B cell (primary cell): ENCODE data around the gene CIDEC. TPM values are rescaled to one million over a fixed set of nuclear protein-coding genes. Genes with fewer than 3 reads are reported as not detected.

Experiments used
- ATAC-seq: fragments of 200-7000 bp; cut with Tn5 transposase; one replicate; pipeline ENCODE4 v1.10.0; 2021; ENCODE audit warnings: low read depth, mild to moderate bottlenecking, moderate number of reproducible peaks, moderate library complexity
- CTCF ChIA-PET: fragments of 350-600 bp; sonication (Branson Sonifier 250); formaldehyde crosslinking; loops from one replicate; lab custom pipeline; 2021; ENCODE audit warnings: antibody characterized with exemption, inconsistent platforms; lab: Charles Lee
- POLR2A ChIA-PET: fragments of 350-600 bp; sonication (Branson Sonifier 250); formaldehyde crosslinking; loops from one replicate; lab custom pipeline; 2021; ENCODE audit warnings: antibody characterized with exemption; lab: Charles Lee
- DNase-seq: peaks from one replicate; pipeline ENCODE4 v3.0.0; 2013
- H2AFZ ChIP-seq: 2 replicates; pipeline ENCODE4 v1.6.1; 2012; ENCODE audit warnings: mild to moderate bottlenecking, low read depth, low read length; ENCODE audit not compliant: insufficient read depth, poor library complexity, severe bottlenecking
- H3K27ac ChIP-seq, 2 donors: 1 replicate in 1 of 2; 2 replicates in 1 of 2; pipeline ENCODE4 v1.5.1; 2012 to 2013; ENCODE audit warnings: low read length in 2 of 2, mild to moderate bottlenecking in 2 of 2, moderate library complexity in 1 of 2
- H3K27me3 ChIP-seq, 4 experiments: fragments of 200-600 bp in 1 of 4; sonication (generic) in 1 of 4; replicated peaks in 1 of 4; 1 replicate in 2 of 4; 2 replicates in 2 of 4; pipeline versions ENCODE4 v1.6.1 to v1.7.0; 2013 to 2016; ENCODE audit warnings: low read length in 3 of 4, mild to moderate bottlenecking in 2 of 4, mixed read lengths in 1 of 4, moderate library complexity in 1 of 4; ENCODE audit not compliant: insufficient read depth in 4 of 4, control insufficient read depth in 3 of 4; ENCODE audit errors: control extremely low read depth in 1 of 4
- H3K36me3 ChIP-seq, 2 experiments: replicated peaks in 1 of 2; 1 replicate in 1 of 2; 2 replicates in 1 of 2; pipeline versions ENCODE4 v1.6.1 to v1.7.1; 2013; ENCODE audit warnings: low read length in 1 of 2; ENCODE audit not compliant: insufficient read depth in 2 of 2, control insufficient read depth in 1 of 2; ENCODE audit errors: control extremely low read depth in 1 of 2, extremely low read depth in 1 of 2
- H3K4me1 ChIP-seq, 2 donors: fragments of 200-600 bp in 1 of 2; sonication (generic) in 1 of 2; 1 replicate in 1 of 2; 2 replicates in 1 of 2; pipeline versions ENCODE4 v1.5.1 to v1.6.1; 2013 to 2017; ENCODE audit warnings: low read length in 2 of 2; ENCODE audit not compliant: control insufficient read depth in 2 of 2, insufficient read depth in 2 of 2
- H3K4me2 ChIP-seq: replicated peaks from 2 replicates; pipeline ENCODE3; 2012; ENCODE audit warnings: mild to moderate bottlenecking, low read depth, low read length; ENCODE audit not compliant: poor library complexity, severe bottlenecking
- H3K4me3 ChIP-seq, 5 experiments: fragments of 200-600 bp in 1 of 5; sonication (generic) in 1 of 5; 1 replicate in 3 of 5; 2 replicates in 2 of 5; pipeline versions ENCODE4 v1.5.1 to v1.7.0; 2011 to 2016; ENCODE audit warnings: low read length in 4 of 5, mild to moderate bottlenecking in 4 of 5, low read depth in 2 of 5, control low read depth in 1 of 5, moderate library complexity in 1 of 5; ENCODE audit not compliant: insufficient read depth in 1 of 5; ENCODE audit errors: control extremely low read depth in 1 of 5, extremely low read depth in 1 of 5
- H3K79me2 ChIP-seq: fragments of 200-600 bp; sonication (generic); one replicate; pipeline ENCODE4 v1.6.0; 2016; ENCODE audit warnings: low read length; ENCODE audit not compliant: control insufficient read depth, insufficient read depth
- H3K9ac ChIP-seq: fragments of 200-600 bp; sonication (generic); 2 replicates; pipeline ENCODE4 v1.6.1; 2017; ENCODE audit warnings: mild to moderate bottlenecking, low read length, moderate library complexity
- H3K9me3 ChIP-seq, 3 donors: one replicate each; pipeline versions ENCODE4 v1.6.1 to v1.7.1; 2013; ENCODE audit warnings: low read length in 2 of 3; ENCODE audit not compliant: control insufficient read depth in 2 of 3, insufficient read depth in 1 of 3; ENCODE audit errors: control extremely low read depth in 1 of 3
- H4K20me1 ChIP-seq: 2 replicates; pipeline ENCODE4 v1.6.0; 2012; ENCODE audit warnings: mild to moderate bottlenecking, low read length; ENCODE audit not compliant: insufficient read depth, control insufficient read depth, poor library complexity, severe bottlenecking
- H3K27ac Mint-ChIP-seq: one replicate; pipeline ENCODE4 v1.8.0; 2021; ENCODE audit warnings: mixed read lengths
- H3K27me3 Mint-ChIP-seq: one replicate; pipeline ENCODE4 v1.8.0; 2021; ENCODE audit warnings: mixed read lengths
- H3K4me1 Mint-ChIP-seq: one replicate; pipeline ENCODE4 v1.8.0; 2021; ENCODE audit warnings: mixed read lengths
- H3K4me3 Mint-ChIP-seq: one replicate; pipeline ENCODE4 v1.8.0; 2021; ENCODE audit warnings: mixed read lengths
- H3K9me3 Mint-ChIP-seq: one replicate; pipeline ENCODE4 v1.8.0; 2022; ENCODE audit warnings: mixed read lengths; ENCODE audit not compliant: insufficient read depth
- EZH2 ChIP-seq: IDR thresholded peaks from 2 replicates; pipeline ENCODE4 v1.6.1; 2012; ENCODE audit warnings: borderline replicate concordance, low read depth, mild to moderate bottlenecking, moderate library complexity, low read length; ENCODE audit not compliant: insufficient read depth, poor library complexity, severe bottlenecking
- WGBS: methylation state at CpG from one replicate; pipeline ENCODE4 v1.1.5; 2013; ENCODE audit warnings: missing lambda C conversion rate; ENCODE audit not compliant: insufficient coverage; 5-methylcytosine and 5-hydroxymethylcytosine counted together
- intact Hi-C: fragments of 100-400 bp; cut with micrococcal nuclease; formaldehyde crosslinking; loops from one replicate; pipeline ENCODE4 v1.10.0; 2022
- polyA plus RNA-seq: library from polyadenylated mRNA; depleted of rRNA; stranded (reverse); fragments of >200 nt; gene quantifications from 2 replicates; pipeline ENCODE4 v1.2.3, GENCODE V29; 2012
- total RNA-seq, 2 donors: library from RNA; stranded (reverse); fragments of 120-200 nt in 1 of 2; gene quantifications; 1 replicate in 1 of 2; 2 replicates in 1 of 2; pipeline versions ENCODE4 v1.2.3 to v1.2.4, GENCODE V29; 2013 to 2022
- TF ChIP-seq, protein P1 (sequence below): fragments of 200-600 bp; IDR thresholded peaks from one replicate; pipeline ENCODE4 v1.8.0; 2022; ENCODE audit warnings: antibody characterized with exemption, mild to moderate bottlenecking

The CIDEC gene
- total and polyA plus RNA-seq, 2 donors (not counting 1 experiment from before 2014, with no cell fraction given) = not detected

DNA sequence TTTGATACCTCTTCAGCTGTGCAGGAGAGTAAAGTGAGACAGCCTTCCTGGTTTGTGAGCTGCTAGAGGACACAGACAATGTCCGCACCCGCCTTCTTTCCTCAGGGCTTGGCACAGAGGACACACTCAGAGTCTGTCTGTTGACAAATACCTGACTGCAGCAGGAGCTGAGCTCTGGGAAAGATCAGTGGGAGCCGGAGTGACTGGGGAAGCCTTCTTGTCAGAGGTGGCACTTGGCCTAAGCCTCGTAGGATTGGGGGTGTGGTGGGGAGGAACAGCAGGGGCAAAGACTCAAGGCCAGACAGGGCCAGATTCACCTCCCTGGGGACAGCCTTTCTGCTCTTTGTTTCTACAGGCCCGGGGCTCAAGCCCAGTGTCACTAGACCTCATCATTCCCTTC lies 33.5 kb upstream of the CIDEC start:
- Mint-ChIP-seq H3K4me3 (no peak overlapping the region), H3K4me1 (peaks cover 17% of the 10 kb centered on the region), H3K27ac (no peak overlapping the region), H3K27me3 (peaks cover 12% of the 10 kb centered on the region), H3K9me3 (no peaks in the 10 kb centered on the region)
- no peak for DNase-seq
- Histone ChIP-seq H3K4me2 (no peak overlapping the region), H3K27ac (no peak overlapping the region), H2AFZ (no peak overlapping the region), H3K36me3 (no peaks in the 10 kb centered on the region), H3K79me2 (no peaks in the 10 kb centered on the region), H3K9ac (no peak overlapping the region), H3K27me3 (peaks cover 0 to 29% (median 9%) of the 10 kb centered on the region in 4 experiments), H3K4me1 (peaks cover 17 to 20% of the 10 kb centered on the region in 2 donors), H3K4me3 (no peak overlapping the region), H3K9me3 (no peaks in the 10 kb centered on the region), H4K20me1 (no peaks in the 10 kb centered on the region)
- WGBS = 93% methylated on average over 5 of the region's 5 CpGs
- no peak for ATAC-seq
- POLR2A ChIA-PET = interaction anchor here (0.7 kb wide), 1 partner anchor 409 kb away, joined by 5 read pairs; no protein-coding TSS in a partner anchor
- TF ChIP-seq, protein P1, sequence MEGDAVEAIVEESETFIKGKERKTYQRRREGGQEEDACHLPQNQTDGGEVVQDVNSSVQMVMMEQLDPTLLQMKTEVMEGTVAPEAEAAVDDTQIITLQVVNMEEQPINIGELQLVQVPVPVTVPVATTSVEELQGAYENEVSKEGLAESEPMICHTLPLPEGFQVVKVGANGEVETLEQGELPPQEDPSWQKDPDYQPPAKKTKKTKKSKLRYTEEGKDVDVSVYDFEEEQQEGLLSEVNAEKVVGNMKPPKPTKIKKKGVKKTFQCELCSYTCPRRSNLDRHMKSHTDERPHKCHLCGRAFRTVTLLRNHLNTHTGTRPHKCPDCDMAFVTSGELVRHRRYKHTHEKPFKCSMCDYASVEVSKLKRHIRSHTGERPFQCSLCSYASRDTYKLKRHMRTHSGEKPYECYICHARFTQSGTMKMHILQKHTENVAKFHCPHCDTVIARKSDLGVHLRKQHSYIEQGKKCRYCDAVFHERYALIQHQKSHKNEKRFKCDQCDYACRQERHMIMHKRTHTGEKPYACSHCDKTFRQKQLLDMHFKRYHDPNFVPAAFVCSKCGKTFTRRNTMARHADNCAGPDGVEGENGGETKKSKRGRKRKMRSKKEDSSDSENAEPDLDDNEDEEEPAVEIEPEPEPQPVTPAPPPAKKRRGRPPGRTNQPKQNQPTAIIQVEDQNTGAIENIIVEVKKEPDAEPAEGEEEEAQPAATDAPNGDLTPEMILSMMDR = no peak
- TF ChIP-seq EZH2 = no peak
- intact Hi-C loops = no loop called here
- CTCF ChIA-PET = interaction anchor here (0.6 to 1.5 kb wide), 2 partner anchors 12 to 19 kb away, joined by 3 to 6 read pairs; partner anchors contain the start of gene CRELD1

DNA sequence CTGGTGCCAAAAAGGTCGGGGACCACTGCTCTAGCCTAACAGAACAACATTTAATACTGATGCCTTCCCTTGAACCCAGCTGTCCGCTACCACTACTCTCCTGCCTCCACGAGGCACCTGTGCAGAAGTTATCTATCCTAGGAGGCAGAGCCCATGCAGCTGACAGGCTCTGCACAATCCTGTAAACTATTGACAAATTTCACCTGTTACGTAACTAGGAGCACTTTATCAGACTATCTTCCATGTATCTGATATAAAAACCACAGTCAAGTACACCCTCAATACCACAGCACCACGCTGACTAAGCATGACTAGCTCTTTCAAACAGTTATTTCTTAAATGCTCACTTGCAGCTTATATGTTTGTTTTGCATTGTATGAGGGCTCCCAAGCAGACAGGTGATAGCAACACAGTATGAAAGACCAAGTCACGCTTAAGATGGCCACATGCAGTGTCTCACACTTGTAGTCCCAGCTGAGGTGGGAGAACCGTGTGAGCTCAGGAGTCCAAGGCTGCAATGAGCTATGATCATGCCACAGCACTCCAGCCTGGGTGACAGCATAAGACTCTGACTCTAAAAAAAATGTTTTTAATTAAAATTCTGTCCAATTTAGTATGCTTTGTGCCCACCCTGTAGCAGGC lies 32.4 kb upstream of the CIDEC start:
- 62% methylated on average over 6 of the region's 7 CpGs for WGBS
- H3K27me3 Mint-ChIP-seq = peaks cover 12% of the 10 kb centered on the region
- CTCF ChIA-PET = interaction anchor here (1.3 kb wide), 1 partner anchor 21 kb away, joined by 6 read pairs; the partner anchor contains the start of gene JAGN1
- H2AFZ ChIP-seq = no peak overlapping the region
- H3K4me1 Mint-ChIP-seq = peaks cover 17% of the 10 kb centered on the region
- H3K9me3 ChIP-seq = no peaks in the 10 kb centered on the region
- H3K27ac Mint-ChIP-seq = no peak overlapping the region
- no peaks in the 10 kb centered on the region for H3K79me2 ChIP-seq
- H3K36me3 ChIP-seq = no peaks in the 10 kb centered on the region
- no peaks in the 10 kb centered on the region for H4K20me1 ChIP-seq
- no peaks in the 10 kb centered on the region for H3K9me3 Mint-ChIP-seq
- no peak overlapping the region for H3K9ac ChIP-seq
- H3K27me3 ChIP-seq = peaks cover 0 to 29% (median 9%) of the 10 kb centered on the region in 4 experiments
- no peak overlapping the region for H3K4me3 Mint-ChIP-seq
- TF ChIP-seq, protein P1 = no peak
- TF ChIP-seq EZH2 = no peak
- intact Hi-C loops = no loop called here
- no peak for ATAC-seq
- H3K4me2 ChIP-seq = no peak overlapping the region
- peaks cover 17 to 20% of the 10 kb centered on the region in 2 donors for H3K4me1 ChIP-seq
- DNase-seq = no peak
- POLR2A ChIA-PET = no interaction called here
- no peak overlapping the region for H3K4me3 ChIP-seq
- no peak overlapping the region for H3K27ac ChIP-seq
